Measurements from ENCODE around the gene PCDHGA1.

The PCDHGA1 gene

DNA sequence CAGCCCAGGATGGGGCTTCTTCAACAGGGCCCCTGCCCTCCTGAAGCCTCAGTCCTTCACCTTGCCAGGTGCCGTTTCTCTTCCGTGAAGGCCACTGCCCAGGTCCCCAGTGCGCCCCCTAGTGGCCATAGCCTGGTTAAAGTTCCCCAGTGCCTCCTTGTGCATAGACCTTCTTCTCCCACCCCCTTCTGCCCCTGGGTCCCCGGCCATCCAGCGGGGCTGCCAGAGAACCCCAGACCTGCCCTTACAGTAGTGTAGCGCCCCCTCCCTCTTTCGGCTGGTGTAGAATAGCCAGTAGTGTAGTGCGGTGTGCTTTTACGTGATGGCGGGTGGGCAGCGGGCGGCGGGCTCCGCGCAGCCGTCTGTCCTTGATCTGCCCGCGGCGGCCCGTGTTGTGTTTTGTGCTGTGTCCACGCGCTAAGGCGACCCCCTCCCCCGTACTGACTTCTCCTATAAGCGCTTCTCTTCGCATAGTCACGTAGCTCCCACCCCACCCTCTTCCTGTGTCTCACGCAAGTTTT is 182.1 kb downstream of the PCDHGA1 start:
- DNase-seq (ENCODE audit: low read depth in 2 of 3, low spot score in 2 of 3): peak; percentile 47 to 91 (median 91)

DNA sequence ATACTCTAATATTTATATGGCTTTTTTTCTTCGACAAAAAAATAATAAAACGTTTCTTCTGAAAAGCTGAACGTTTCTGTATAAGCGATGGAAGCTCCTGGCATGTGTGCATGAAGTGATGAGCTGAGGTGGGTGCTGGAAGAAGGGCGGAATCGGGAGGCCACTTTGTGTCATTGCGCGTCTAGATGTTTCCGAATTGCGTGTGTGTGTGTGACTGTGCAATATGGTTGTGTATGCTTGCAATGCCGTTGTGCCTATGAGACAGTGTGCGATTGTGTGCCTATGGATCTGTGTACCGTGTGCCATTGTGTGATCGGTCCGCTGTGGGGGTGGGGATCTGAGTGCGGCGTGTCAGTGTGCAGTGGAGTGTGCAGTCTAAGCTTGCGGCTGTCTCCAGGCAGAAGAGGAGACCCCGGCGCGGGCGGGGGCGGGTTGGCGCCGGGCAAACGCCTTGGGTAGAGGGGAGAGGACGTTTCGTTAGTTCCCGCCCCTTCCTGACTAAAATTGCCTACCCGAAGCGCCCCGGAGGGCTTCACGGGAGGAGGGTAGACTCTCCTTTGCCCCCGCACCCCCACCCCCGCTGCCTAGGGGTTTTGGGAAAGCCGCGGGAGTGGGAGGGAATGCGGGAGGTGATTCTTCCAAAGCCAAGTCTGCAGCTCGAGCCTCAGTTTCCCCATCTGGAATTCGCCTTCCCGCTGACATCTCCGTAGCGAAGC is 182.8 kb downstream of the PCDHGA1 start:
- DNase-seq (ENCODE audit: low read depth in 2 of 3, low spot score in 2 of 3): peak in 1 of 3 experiments; percentile 11

DNA sequence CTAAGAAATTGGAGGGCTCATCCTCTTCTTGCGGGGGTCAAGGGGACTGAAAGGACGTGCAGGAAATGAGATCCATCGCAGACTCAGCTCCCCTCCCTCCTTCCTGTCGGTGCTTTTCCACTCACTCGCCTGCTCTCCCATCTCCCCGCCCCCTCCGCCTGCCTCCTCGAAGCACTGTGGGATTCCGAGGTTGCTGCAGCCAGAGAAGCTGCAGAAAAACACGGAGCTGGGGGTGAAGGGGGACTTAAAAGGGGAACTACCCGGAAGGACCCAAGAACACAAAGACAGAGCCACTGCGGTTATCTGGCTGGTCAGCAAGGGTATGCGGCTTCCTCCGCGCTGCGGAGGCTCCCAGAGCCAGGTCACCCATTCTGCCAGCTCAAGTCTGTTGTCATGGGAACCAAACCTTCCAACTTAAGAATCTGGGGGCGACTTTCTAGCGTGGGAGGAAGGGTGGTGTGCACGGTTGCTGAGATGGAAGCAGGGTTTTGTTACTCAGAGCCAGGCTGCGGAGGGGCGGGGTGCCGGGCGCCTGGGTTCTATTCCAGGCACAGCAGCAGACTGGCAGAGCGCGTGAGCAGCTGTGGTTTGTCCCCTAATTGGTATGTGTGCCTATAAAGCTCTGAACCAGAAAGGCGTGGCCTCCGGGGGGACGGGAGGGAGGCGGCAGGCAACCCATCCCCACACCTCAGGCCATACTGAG is 183.5 kb downstream of the PCDHGA1 start:
- DNase-seq (ENCODE audit: low read depth in 2 of 3, low spot score in 2 of 3): peak; percentile 26 to 51 (median 42)

DNA sequence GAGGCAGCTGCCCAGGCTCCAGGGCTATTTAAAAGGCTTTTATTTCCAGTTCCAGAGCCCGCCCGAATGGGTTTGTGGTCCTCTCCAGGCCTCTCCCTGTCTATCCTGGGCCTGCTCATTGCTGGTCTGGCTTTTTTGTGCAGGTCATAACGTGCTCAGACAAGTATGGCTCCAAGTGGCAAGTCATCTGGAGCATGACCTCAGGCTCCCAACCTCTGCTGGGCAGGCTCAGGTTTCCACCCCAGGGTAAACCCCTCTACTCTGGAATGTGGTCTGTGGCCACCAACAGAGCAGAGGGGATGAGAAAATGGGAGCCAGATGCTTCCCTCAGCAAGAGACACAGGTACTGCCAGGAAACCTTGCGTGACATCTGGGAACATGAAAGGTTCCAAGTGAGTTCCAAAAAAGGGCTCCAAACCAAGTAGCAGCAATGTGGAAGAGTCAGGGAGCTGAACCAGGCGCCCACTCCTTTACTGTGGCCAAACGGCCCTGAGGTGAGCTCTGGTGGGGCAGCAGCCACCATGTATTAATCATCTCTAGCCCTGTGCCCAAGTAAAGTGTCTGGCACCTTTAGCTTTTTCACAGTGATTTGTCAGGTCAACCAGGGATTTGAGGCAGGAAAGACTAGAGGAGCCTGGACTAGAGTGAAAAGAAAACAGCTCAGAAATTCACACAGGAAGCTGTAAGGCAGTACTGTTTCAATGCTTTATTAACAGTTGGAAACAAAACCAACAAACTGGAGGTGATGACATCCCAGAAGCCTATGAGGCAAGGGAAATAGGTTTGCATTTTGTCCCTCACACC is 184.2 kb downstream of the PCDHGA1 start:
- DNase-seq (ENCODE audit: low read depth in 2 of 3, low spot score in 2 of 3): no peak

DNA sequence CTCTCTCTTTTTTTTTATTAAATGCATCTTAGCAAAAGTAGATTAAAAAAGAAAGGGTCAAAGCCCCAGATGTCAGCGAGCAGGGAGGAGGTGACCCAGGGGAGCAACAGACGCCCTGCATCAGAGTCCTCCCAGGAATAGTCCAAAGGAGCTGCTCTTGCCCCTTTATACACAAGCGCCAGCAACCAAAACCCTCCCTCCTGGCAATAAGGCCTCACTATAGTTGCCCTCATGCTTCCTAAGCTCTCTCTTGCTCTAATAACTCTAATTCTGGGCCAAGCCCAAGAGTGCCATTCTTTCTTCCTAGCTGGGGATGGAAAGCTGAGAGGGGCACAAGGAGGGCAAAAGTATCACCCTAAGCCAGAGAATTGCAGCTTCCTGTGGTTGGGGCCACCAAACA is 184.8 kb downstream of the PCDHGA1 start:
- DNase-seq (ENCODE audit: low read depth in 2 of 3, low spot score in 2 of 3): no peak

DNA sequence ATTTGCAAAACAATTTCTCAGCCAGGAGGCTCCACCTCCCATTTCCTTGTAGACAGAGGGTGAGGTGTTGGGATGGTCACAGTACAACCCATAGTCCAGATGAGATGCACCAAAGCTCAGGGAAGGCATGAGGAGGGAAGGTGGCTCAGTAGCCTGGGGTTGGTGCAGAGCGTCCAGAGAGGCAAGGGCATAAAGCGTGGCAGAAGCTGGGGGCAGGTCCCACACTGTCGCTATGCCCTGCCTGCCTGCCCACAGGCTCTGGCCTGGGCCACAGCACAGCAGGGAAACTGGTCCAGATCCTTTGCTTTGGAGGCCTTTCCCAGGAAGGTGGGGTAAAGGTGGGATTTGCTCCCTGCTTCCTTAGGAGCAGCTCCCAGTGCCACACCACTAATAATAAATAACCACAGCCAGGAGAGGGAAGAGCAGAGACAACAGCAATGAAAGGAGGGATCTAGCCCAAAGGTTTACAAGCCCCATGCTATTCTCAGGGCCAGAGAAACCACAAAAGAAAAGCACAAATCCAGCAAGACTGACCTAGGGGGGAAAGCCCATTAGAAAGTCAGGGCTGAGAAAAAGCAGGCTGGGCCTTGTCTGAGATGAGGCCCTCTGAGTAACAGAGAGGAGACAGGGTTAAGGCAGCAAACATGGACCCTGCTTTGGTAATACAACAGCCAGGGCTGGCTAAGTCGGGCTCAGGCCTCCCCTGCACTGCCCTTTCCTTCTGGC is 185.8 kb downstream of the PCDHGA1 start:
- no peak for DNase-seq (ENCODE audit: low read depth in 2 of 3, low spot score in 2 of 3)

DNA sequence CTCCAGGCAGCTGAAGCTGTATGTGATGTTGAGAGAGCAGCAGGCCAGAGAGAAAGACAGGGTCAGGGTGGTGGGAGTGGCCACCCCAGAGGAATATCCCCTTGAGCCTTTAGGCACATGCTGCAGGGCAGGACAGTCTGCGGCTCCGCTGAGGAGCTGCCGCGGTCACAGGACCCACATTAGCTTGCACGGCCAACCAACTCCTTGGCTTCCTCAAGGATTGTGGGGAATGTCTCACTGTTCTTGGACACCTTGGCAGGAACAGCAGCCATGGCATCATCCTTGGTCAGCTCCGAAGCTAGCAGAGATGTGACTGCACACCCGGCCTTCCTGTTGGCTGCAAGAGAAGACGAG is 186.3 kb downstream of the PCDHGA1 start:
- no peak for DNase-seq (ENCODE audit: low read depth in 2 of 3, low spot score in 2 of 3)

DNA sequence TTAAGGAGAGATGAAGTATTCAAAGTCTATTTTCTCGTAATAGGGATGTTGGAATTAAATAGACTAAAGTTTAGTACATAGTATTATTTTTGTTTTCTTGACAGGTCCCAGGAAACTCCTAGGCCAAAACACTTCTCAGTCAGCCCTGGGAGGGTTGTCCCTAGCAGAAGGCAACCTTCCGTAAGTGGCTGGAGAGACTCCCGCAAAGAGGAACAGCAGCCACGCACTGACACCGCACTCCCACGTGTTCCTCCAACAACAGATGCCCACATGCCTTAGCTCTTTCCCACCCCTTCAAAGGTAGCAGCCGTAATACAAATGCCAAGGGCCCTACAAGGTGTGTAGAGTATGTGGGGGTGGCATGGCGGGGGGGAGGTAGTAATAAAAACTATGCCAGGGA is 187.0 kb downstream of the PCDHGA1 start:
- no peak for DNase-seq (ENCODE audit: low read depth in 2 of 3, low spot score in 2 of 3)

DNA sequence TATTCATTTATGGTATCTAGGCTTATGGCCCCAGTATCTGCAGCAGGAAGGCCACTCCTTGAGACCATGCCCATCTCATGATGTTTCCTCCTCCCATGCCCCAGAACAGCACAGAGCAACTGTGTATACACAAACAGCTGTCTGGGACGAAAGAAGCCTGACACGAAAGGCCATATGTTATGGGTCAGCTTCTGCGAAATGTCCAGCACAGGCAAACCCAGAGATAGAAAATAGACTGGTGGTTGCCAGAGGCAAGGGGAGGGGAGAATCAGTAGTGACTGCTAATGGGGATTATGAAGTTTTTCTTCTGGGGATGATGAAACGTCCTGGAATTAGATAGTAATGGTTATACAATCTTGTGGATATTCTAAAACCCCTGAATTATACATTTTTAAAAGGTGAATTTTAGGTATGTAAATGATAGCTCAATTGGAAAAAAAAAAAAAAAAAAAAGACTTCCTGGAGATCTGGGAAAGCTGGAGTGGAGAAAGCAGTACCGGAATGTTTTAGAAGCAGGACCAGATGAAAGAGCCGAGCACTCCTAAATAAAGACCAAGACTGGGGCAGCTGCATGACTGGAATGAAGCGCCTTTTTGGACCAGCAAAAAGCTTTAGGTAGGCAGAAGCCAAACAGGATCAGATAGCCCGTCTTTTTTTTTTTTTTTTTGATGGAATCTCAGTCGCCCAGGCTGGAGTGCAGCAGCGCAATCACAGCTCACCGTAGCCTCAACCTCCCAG is 187.7 kb downstream of the PCDHGA1 start:
- no peak for DNase-seq (ENCODE audit: low read depth in 2 of 3, low spot score in 2 of 3)

DNA sequence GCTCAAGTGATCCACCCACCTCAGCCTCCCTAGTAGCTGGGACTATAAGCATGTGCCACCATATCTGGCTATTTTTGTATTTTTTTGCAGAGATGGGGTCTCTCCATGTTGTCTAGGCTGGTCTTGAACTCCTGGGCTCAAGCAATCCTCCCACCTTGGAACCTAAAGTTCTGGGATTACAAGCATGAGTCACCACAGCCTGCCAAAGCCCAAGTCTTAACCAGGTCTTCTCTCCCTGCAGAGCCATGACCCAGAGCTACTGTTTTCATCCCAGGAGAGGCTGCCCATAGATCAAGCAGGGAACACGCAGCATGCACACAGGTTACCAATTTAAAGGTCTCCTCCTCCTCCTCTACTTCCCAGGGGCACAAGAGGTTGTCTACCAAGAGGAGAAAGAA is 188.3 kb downstream of the PCDHGA1 start:
- DNase-seq (ENCODE audit: low read depth in 2 of 3, low spot score in 2 of 3): no peak

DNA sequence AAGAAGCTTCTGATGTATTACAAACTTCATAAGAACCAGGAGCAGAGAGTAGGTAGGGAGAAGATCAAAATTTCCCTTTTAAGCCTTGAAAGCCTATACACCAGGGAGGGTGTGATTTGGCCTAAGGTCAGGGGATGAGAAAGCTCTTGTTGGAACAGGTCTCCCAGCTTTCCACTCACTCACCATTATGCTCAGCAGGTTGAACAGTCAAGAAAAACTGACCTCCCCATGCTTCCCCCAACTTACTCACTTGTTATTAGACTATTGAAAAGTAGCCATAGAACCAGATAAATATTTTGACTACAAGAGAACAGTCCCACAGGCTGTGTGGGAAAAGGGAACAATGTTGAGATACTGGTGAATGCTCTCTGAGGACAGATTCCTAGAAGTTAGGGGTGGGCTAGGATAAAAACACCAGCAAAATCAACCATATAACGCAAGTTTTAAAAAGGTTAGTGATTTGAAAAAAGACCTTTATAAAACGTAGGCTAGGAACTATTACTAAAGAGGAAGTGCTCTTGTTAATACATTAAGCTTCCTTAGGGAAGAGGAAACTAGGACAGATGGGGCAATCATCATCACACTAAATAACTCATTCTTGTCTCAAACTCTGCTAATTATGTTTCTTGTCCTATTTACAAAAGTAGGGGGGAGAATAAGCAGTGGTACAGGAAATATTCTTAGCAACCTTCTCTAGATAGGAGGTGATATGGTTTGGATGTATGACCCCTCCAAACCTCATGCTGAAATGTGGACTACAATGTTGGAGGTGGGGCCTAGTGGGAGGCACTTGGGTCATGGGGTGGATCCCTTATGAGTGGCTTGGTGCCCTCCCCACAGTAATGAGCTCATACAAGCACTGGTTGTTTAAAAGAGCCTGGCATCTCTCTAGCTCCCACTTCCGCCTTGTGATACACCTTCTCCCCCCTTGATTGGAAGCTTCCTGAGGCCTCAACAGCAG is 189.6 kb downstream of the PCDHGA1 start:
- no peak for DNase-seq (ENCODE audit: low read depth in 2 of 3, low spot score in 2 of 3)

DNA sequence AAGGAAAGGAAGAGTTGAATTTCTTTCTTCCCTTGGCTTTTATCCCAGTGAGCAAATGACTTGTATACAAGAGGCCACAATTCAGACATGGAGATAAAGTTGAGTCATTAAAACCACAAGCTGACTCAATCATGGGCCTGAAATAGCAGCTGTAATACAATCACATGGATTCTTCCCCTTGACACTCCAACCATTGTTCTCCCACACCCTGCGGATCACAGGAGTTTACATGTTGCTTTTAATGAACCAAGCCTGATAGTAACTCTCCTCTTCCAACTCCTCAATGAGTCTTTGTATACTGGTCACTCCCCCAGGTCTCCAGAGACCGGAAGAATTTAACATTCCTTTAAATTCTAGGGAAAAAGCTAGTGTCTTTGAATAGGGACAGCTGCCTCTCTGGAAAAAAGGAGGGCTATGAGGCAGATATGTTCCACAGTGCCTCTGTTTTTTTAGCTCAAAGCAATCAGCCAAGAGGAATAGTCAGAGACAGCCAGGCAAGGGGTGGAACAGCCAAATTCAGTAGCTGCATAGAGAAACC is 191.0 kb downstream of the PCDHGA1 start:
- no peak for DNase-seq (ENCODE audit: low read depth in 2 of 3, low spot score in 2 of 3)

DNA sequence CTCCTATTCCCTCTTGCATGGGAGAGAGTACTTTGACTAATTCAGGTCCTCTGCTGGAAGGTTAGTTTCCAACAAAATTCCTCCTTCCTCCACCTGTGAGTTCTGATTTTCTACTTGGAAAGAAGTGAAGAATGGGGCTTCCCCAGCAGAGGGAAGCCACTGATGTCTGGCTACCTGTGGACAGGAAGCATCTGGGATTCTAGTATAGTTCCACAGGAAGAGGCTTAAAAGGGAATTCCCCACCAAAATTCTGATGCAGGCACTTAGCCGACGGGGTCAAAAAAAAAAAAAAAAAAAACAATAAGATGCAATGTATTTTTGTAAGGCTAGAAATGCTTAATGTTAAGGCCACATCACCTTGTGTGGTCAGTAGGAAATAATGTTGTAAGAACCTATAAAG is 192.0 kb downstream of the PCDHGA1 start:
- DNase-seq (ENCODE audit: low read depth in 2 of 3, low spot score in 2 of 3): no peak

DNA sequence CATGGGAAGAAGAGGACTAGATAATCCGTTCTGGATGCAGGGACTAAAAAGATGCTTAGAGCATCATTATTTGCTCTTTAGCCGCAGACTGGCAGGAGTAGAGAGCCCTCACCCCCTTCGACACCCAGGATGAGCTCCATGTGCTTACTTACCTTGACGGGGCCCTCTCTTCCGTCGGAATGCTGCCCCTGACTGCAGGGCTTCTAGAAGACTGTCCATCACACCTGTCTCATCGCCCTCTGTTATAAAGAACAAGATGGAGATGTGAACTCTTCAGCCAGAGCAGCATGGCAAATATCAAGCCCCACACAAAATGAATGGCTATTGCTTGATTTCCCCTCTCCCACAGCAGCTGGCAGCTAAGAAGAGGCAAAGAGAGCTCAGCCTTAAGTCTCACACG is 193.7 kb downstream of the PCDHGA1 start:
- no peak for DNase-seq (ENCODE audit: low read depth in 2 of 3, low spot score in 2 of 3)

DNA sequence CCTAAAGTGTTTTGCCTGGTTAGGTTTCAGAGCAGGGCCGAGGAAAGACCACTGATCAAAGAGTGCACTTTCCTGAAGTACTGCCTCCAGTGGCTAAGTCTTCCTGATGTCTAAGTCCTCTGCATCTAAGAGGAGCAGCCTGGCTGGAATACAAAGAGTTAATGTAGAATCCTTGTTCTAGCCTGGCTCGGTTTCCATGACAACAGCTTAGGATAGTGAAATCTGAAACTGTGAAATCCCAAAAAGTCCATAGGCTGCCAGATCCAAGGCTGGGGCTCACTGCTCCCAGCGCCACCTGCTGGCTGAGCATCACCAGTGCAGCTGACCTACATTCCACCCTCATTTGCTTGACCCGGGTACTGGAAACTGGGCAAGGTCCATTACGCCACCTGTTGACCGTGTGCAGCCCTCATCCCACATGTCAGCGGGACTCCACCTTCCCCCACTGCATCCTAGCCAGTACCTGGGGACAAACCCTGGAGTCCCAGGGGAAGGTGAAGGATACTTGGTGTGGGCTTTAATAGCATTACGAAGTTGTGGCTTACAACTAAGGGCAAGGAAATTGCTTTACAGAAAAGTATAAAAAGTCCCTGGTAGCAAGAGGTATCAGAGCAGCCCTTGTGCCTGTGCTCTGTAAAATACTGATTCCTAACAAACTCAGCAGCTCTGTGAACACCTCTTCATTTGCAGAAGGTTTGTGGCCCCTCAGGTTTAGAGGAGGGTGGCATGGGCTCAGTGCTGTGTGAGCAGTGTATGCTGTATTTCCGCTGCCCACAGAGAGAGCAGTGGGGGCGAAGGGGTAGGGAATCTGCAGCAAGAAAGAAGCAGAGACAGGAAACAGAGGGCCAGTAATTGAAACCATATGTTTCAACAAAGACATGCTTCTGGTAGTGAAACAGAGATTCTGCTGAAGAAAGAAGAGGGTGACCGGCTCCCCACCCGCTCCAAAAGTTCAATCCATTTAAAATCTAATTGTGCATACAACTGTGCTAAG is 194.6 kb downstream of the PCDHGA1 start:
- peak in 2 of 3 experiments; percentile 16 to 19 for DNase-seq (ENCODE audit: low read depth in 2 of 3, low spot score in 2 of 3)

DNA sequence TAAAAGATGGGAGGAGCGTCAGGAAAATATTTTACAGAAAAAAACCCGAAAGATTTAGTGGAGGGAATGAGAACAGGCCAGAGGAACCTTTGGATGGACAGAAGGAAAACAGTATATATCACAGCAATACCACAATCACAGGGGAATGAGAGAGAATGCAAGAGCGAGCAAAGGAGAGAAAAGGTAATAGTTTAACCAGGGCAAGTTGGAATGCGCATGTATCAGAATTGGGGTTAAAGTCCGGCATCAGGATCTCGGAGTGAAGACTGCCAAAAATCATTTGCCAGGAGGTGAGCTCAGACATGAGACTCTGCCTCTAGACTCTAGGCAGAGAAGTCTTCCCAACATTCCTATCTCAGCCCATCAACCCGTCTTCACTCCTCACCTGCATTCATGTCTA is 195.3 kb downstream of the PCDHGA1 start:
- DNase-seq (ENCODE audit: low read depth in 2 of 3, low spot score in 2 of 3): no peak

DNA sequence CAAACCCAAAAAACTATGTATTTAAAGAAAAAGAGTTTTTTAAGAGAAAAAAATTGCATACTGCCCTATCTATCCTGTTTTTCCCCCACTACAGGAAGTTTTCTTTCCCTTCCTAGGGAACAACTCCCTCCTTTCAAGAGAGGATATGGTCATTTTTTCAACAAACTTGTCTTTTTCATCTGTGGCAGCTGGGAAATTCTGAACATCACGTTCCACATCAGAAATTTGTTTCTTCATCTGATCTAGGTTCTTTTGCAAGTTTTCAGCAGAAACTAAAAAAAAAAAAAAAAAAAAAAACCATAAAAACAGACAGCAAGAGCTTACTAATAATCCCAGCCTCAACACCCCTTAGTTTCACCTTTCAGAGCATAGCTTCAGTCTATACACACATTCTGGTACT is 197.1 kb downstream of the PCDHGA1 start:
- no peak for DNase-seq (ENCODE audit: low read depth in 2 of 3, low spot score in 2 of 3)

All from activated CD8-positive, alpha-beta memory T cell treated with anti-CD3 and anti-CD28 coated beads for 48 hours (primary cell).